ENCODE results near the gene BABAM2.
A peak's percentile ranks its signal among the peaks of the same experiment; 100 is the strongest.

BABAM2 gene

GRCh38 chr2:28361991-28362710 is 471.6 kb downstream of the BABAM2 start:
- Histone ChIP-seq H3K79me2 (ENCODE audit: control insufficient read depth, insufficient read depth, low read length, unreplicated experiment) (no peaks in the 10 kb centered on the region), H3K4me3 (ENCODE audit: low read depth, low read length) (no peak overlapping the region), H3K36me3 (ENCODE audit: insufficient read depth, low read length) (no peaks in the 10 kb centered on the region), H3K27ac (ENCODE audit: low read depth, low read length) (peak overlapping the region; percentile 70; the same call in 1 of the 2 replicates), H3K4me1 (ENCODE audit: control insufficient read depth, insufficient read depth, low read length, unreplicated experiment) (peaks cover 27% of the 10 kb centered on the region), H2AFZ (ENCODE audit: low read length, unreplicated experiment) (no peak overlapping the region), H3K27me3 (ENCODE audit: insufficient read depth, low read length) (no peaks in the 10 kb centered on the region)

DNA sequence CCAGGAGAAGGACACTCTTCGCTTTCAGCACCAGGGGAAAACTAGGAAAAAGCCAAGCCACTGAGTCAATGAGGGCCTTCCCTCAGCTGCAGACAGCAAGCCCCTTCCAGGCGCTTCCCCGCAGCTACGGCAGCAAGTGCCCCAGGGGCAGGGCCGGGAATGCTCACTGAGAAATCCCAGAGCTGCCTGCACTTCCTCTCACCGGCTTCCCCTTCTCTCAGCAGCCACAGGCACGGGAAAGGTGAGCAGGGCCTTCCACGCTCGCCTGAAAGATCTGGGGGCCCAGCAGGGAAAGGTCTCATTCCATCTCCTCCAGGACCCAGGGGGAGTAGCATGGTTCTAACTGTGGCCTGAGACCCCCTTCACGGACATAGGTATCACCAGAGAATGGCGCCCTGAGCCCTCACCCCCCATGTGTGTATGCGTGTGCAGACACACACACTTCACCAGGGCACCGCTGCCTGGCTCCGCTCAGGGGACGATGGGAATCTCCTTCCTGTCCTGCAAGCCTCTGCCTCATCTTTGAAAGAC is 472.5 kb downstream of the BABAM2 start:
- Histone ChIP-seq H2AFZ (ENCODE audit: low read length, unreplicated experiment) (no peak overlapping the region), H3K27me3 (ENCODE audit: insufficient read depth, low read length) (no peaks in the 10 kb centered on the region), H3K36me3 (ENCODE audit: insufficient read depth, low read length) (no peaks in the 10 kb centered on the region), H3K4me3 (ENCODE audit: low read depth, low read length) (no peak overlapping the region), H3K27ac (ENCODE audit: low read depth, low read length) (no peak overlapping the region), H3K4me1 (ENCODE audit: control insufficient read depth, insufficient read depth, low read length, unreplicated experiment) (peaks cover 27% of the 10 kb centered on the region), H3K79me2 (ENCODE audit: control insufficient read depth, insufficient read depth, low read length, unreplicated experiment) (no peaks in the 10 kb centered on the region)

DNA sequence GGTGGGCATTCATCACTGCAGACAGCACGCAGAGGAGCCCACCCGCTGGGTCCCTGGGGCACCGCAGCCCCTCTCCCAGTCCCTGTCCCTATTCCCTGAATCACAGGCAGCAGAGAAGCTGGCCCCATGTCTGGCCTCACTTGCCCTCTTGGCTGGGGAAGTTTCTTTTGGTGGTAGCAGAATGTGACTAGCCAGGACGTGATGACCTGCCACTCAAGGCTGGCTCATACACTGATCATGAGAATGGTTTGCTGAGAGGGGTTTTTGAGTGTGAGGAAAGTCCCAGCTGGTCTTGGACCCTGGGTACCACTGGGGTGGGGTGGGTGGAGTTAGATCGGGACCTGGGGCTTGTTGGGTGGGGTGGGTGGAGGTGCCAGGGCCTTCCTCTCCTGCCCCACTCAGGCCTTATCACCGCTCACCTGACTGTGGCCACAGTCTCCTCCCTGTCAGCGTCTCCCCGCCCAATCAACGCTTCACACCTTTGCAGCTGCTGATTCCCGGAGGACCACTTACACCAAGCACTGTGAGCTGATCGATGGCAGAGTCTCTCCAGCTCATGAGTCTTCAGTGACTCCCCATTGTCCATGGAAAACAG is 473.3 kb downstream of the BABAM2 start:
- H2AFZ ChIP-seq (ENCODE audit: low read length, unreplicated experiment): no peak overlapping the region
- peaks cover 27% of the 10 kb centered on the region for H3K4me1 ChIP-seq (ENCODE audit: control insufficient read depth, insufficient read depth, low read length, unreplicated experiment)
- H3K27me3 ChIP-seq (ENCODE audit: insufficient read depth, low read length): no peaks in the 10 kb centered on the region
- H3K36me3 ChIP-seq (ENCODE audit: insufficient read depth, low read length): no peaks in the 10 kb centered on the region
- H3K27ac ChIP-seq (ENCODE audit: low read depth, low read length): no peak overlapping the region
- no peak overlapping the region for H3K4me3 ChIP-seq (ENCODE audit: low read depth, low read length)
- H3K79me2 ChIP-seq (ENCODE audit: control insufficient read depth, insufficient read depth, low read length, unreplicated experiment): no peaks in the 10 kb centered on the region

DNA sequence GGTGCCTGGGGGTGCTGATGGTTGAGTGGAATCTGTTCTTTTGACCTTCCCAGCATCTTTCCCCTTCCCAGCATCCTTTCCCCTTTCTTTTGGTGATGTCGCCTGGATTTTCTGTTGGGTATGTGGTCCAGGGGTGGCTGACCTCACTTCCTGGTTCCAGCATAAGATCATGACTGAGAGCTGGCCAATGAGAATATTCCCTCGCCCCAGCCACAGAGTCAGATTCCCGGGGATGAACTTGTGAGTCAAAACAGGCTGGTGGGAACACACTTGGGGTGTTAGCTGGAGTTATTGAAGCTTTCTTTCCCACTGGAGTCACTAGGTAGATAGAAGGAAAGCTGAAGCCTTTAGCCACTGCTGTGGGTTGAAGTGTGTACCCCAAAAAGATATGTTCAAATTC is 474.1 kb downstream of the BABAM2 start:
- H3K36me3 ChIP-seq (ENCODE audit: insufficient read depth, low read length): no peaks in the 10 kb centered on the region
- H3K27me3 ChIP-seq (ENCODE audit: insufficient read depth, low read length): no peaks in the 10 kb centered on the region
- H3K4me1 ChIP-seq (ENCODE audit: control insufficient read depth, insufficient read depth, low read length, unreplicated experiment): peaks cover 27% of the 10 kb centered on the region
- no peak overlapping the region for H3K27ac ChIP-seq (ENCODE audit: low read depth, low read length)
- H3K79me2 ChIP-seq (ENCODE audit: control insufficient read depth, insufficient read depth, low read length, unreplicated experiment): no peaks in the 10 kb centered on the region
- no peak overlapping the region for H2AFZ ChIP-seq (ENCODE audit: low read length, unreplicated experiment)
- no peak overlapping the region for H3K4me3 ChIP-seq (ENCODE audit: low read depth, low read length)

- Histone ChIP-seq H3K4me1 (ENCODE audit: control insufficient read depth, insufficient read depth, low read length, unreplicated experiment) (peaks cover 27% of the 10 kb centered on the region), H3K36me3 (ENCODE audit: insufficient read depth, low read length) (no peaks in the 10 kb centered on the region), H3K27ac (ENCODE audit: low read depth, low read length) (no peak overlapping the region), H3K4me3 (ENCODE audit: low read depth, low read length) (no peak overlapping the region), H3K79me2 (ENCODE audit: control insufficient read depth, insufficient read depth, low read length, unreplicated experiment) (no peaks in the 10 kb centered on the region), H2AFZ (ENCODE audit: low read length, unreplicated experiment) (no peak overlapping the region), H3K27me3 (ENCODE audit: insufficient read depth, low read length) (no peaks in the 10 kb centered on the region)
Measured at GRCh38 chr2:28365158-28365557, 474.6 kb downstream of the BABAM2 start.

DNA sequence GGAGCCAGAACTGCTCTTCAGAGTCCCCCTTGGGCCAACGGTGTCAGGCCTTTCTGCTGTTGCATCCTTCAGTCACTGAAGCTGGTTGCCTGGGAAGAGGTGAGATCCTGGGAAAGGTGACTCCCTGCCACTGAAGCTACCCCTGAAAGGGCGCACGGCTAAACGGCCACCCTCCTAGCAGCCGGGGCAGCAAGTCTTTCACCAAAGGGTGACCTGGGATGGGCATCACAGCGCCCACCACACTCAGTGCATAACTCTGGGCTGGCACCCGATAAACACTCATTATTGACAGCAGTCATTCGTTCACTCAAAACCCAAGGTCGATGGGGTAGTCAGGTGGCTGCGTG is 475.6 kb downstream of the BABAM2 start:
- Histone ChIP-seq H3K27me3 (ENCODE audit: insufficient read depth, low read length) (no peaks in the 10 kb centered on the region), H3K4me1 (ENCODE audit: control insufficient read depth, insufficient read depth, low read length, unreplicated experiment) (peaks cover 23% of the 10 kb centered on the region), H2AFZ (ENCODE audit: low read length, unreplicated experiment) (no peak overlapping the region), H3K79me2 (ENCODE audit: control insufficient read depth, insufficient read depth, low read length, unreplicated experiment) (no peaks in the 10 kb centered on the region), H3K4me3 (ENCODE audit: low read depth, low read length) (no peak overlapping the region), H3K36me3 (ENCODE audit: insufficient read depth, low read length) (no peaks in the 10 kb centered on the region), H3K27ac (ENCODE audit: low read depth, low read length) (no peak overlapping the region)

DNA sequence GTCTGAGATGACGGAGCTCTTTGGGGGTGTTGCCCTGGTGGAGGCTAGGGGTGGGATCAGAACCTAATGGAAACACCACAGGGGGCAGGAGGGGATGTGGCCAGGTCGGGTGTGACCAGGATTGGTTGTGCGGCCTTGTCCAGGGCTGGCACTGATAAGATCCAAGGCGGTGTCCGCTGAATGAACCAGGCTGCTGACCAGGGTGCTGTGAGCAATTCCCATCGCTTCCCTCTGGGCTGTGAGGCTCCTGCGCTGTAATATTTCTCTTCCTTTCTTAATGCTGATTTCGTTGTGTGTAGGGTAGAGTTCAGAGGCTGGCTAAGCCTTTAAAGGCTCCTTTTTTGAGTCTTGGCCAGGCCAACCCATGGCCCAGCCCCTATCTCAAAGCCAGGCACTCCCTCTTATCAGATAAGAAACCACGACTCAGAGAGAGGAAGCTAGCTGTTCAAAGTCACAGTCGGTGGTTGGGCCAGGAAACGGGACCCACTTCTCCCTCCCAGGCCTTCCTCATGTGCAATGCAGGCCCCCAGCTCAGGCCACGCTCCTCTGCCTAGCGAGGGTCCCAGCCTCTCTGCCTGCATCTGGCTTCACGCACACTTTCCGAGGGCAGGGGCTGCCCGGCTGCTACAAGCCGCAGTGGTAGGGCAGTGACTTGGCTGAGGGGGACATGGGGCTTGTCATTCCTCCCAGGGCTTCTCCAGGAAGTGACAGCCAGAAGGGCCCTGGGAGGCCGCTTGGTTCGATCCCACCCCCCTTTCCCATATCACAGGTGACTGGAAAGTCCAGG is 476.2 kb downstream of the BABAM2 start:
- H3K27ac ChIP-seq (ENCODE audit: low read depth, low read length): no peak overlapping the region

GRCh38 chr2:28367667-28368356 is 477.3 kb downstream of the BABAM2 start:
- no peaks in the 10 kb centered on the region for H3K27me3 ChIP-seq (ENCODE audit: insufficient read depth, low read length)
- no peak overlapping the region for H2AFZ ChIP-seq (ENCODE audit: low read length, unreplicated experiment)
- H3K36me3 ChIP-seq (ENCODE audit: insufficient read depth, low read length): no peaks in the 10 kb centered on the region
- no peak overlapping the region for H3K4me3 ChIP-seq (ENCODE audit: low read depth, low read length)
- no peak overlapping the region for H3K27ac ChIP-seq (ENCODE audit: low read depth, low read length)
- no peaks in the 10 kb centered on the region for H3K79me2 ChIP-seq (ENCODE audit: control insufficient read depth, insufficient read depth, low read length, unreplicated experiment)
- peaks cover 11% of the 10 kb centered on the region for H3K4me1 ChIP-seq (ENCODE audit: control insufficient read depth, insufficient read depth, low read length, unreplicated experiment)

More for the DNA sequence above, 476.2 kb downstream of the BABAM2 start:
- Histone ChIP-seq H2AFZ (ENCODE audit: low read length, unreplicated experiment) (no peak overlapping the region), H3K4me3 (ENCODE audit: low read depth, low read length) (no peak overlapping the region), H3K27me3 (ENCODE audit: insufficient read depth, low read length) (no peaks in the 10 kb centered on the region), H3K36me3 (ENCODE audit: insufficient read depth, low read length) (no peaks in the 10 kb centered on the region), H3K4me1 (ENCODE audit: control insufficient read depth, insufficient read depth, low read length, unreplicated experiment) (peaks cover 19% of the 10 kb centered on the region), H3K79me2 (ENCODE audit: control insufficient read depth, insufficient read depth, low read length, unreplicated experiment) (no peaks in the 10 kb centered on the region)

DNA sequence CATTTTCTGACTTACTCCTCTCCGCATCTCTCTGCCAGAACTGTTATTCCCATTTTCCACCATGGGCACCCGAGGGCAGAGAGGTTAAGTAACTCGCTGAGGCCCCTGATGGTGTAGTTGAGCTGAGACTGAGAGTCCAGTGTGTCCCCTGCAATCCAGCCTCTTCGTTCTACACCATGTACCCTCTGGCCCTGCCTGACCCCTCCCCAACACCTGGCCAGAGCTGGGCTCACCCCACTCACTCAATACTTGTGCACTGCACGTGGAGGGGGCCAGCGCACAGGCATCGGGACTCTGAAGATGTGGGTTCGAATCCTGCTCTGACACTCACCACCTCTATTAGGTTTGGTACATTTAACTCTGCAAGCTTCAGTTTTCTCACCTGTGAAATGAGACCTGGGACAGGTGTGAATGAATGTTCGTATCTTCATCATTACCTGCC is 477.8 kb downstream of the BABAM2 start:
- Histone ChIP-seq H3K79me2 (ENCODE audit: control insufficient read depth, insufficient read depth, low read length, unreplicated experiment) (no peaks in the 10 kb centered on the region), H3K27me3 (ENCODE audit: insufficient read depth, low read length) (no peaks in the 10 kb centered on the region), H3K27ac (ENCODE audit: low read depth, low read length) (no peak overlapping the region), H2AFZ (ENCODE audit: low read length, unreplicated experiment) (no peak overlapping the region), H3K4me1 (ENCODE audit: control insufficient read depth, insufficient read depth, low read length, unreplicated experiment) (peaks cover 11% of the 10 kb centered on the region), H3K36me3 (ENCODE audit: insufficient read depth, low read length) (no peaks in the 10 kb centered on the region), H3K4me3 (ENCODE audit: low read depth, low read length) (no peak overlapping the region)

DNA sequence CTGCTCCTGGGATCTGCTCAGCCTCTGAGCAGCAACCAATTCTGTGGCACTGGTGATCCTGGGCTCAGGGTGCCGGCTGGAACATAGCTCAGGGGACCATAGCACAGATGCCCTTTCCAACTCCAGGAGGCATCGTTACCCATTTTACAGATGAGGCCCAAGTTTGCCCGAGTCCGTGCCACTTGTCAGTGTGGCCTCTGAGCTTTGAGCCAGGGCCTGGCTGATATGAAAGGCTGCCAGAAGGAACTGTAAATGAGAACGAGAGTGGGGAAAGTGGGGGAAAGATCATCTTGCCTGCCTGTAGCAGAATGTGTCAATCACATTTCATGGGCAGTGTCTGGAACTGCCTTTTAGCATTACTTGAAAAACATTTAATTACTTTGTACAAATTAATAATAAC is 478.8 kb downstream of the BABAM2 start:
- Histone ChIP-seq H3K27ac (ENCODE audit: low read depth, low read length) (no peak overlapping the region), H3K79me2 (ENCODE audit: control insufficient read depth, insufficient read depth, low read length, unreplicated experiment) (no peaks in the 10 kb centered on the region), H3K4me1 (ENCODE audit: control insufficient read depth, insufficient read depth, low read length, unreplicated experiment) (peaks cover 11% of the 10 kb centered on the region), H2AFZ (ENCODE audit: low read length, unreplicated experiment) (no peak overlapping the region), H3K36me3 (ENCODE audit: insufficient read depth, low read length) (no peaks in the 10 kb centered on the region), H3K27me3 (ENCODE audit: insufficient read depth, low read length) (no peaks in the 10 kb centered on the region), H3K4me3 (ENCODE audit: low read depth, low read length) (no peak overlapping the region)
